RKO (cell line): ENCODE results near the gene KAT6B.
"Not testable (repeated sequence)": the region's sequence is repeated elsewhere in the genome, so short reads cannot be mapped to it uniquely, and the experiment has no call there.

Source experiments
- DNase-seq: peaks from one replicate; pipeline ENCODE4 v3.0.0-alpha.2; 2016; ENCODE audit warnings: low spot score

KAT6B gene

DNA sequence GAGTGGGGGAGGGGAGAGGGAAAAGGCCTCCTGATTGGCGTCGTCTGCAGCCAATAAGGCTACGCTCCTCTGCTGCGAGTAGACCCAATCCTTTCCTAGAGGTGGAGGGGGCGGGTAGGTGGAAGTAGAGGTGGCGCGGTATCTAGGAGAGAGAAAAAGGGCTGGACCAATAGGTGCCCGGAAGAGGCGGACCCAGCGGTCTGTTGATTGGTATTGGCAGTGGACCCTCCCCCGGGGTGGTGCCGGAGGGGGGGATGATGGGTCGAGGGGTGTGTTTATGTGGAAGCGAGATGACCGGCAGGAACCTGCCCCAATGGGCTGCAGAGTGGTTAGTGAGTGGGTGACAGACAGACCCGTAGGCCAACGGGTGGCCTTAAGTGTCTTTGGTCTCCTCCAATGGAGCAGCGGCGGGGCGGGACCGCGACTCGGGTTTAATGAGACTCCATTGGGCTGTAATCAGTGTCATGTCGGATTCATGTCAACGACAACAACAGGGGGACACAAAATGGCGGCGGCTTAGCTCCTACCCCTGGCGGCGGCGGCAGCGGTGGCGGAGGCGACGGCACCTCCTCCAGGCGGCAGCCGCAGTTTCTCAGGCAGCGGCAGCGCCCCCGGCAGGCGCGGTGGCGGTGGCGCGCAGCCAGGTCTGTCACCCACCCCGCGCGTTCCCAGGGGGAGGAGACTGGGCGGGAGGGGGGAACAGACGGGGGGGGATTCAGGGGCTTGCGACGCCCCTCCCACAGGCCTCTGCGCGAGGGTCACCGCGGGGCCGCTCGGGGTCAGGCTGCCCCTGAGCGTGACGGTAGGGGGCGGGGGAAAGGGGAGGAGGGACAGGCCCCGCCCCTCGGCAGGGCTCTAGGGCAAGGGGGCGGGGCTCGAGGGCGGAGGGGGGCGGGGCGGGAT lies at the start of gene KAT6B:
Gene KAT6B (plus strand): TSS at position 459 of the 903 bp plus-strand sequence. CDS start 16,258 bp downstream, outside the sequence.
- peak; percentile 100 for DNase-seq

DNA sequence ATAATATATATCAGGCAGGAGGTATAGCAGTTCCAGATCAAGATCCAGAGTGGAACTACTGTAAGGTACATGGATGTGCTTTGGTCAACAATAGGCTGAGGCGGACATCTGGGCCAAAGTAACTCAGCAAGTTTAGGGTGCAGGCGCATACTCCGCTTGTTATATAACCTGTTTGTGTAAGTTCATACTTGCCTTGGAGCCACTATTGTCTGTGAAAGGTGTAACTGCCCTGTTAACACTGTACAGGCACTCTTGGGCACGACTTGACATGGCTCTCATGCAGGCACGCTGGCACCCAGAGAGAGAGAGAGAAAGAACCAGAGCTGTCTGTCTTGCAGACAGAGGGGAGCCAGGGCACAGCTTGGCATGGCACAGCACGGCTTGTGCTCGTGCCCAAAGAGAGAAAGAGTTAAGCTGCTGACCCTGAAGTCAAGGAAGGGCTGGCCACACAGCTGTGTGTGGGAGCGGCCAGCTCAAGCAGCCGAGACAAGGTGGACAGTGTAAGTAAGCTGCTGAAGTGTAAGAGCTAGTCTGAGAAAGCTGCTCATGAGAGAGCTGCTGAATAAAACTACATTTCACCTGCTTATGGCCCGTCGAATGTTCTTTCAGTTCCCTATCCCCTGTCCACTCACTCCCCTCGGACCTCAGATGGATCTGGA lies 47.8 kb upstream of the KAT6B start:
- DNase-seq, result no peak

DNA sequence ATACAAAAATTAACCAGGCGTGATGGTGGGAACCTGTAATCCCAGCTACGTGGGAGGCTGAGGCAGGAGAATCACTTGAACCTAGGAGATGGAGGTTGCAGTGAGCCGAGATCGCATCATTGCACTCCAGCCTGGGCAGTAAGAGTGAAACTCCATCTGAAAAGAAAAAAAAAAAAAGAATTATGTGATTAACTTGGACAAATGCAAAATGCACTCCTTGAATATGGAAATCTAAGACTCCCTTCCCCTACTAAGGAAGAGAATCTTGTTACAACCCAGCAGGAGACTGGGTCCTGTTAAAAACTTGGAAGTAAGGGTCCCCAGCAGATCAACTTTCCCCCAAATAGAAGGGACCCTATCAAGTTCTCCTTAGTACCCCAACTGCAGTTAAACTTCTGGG lies 44.5 kb upstream of the KAT6B start:
- not testable (repeated sequence) for DNase-seq

DNA sequence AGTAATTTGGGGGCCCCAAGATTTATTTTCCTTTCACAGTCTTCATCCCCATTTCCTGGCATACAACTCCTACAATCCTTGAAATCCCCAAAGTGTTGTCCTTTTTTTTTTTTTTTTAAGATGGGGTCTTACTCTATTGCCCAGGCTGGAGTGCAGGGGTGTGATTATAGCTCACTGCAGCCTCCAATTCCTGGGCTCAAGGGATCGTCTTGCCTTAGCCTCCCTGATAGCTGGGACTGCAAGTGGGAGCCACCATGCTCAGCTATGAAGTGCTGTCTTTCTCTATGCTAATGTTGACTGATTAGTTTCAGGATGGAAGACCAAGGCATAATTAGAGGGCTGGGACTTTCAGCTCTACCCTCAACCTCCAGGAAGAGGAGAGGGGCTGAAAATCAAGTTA lies 41.9 kb upstream of the KAT6B start:
- DNase-seq, result no peak

DNA sequence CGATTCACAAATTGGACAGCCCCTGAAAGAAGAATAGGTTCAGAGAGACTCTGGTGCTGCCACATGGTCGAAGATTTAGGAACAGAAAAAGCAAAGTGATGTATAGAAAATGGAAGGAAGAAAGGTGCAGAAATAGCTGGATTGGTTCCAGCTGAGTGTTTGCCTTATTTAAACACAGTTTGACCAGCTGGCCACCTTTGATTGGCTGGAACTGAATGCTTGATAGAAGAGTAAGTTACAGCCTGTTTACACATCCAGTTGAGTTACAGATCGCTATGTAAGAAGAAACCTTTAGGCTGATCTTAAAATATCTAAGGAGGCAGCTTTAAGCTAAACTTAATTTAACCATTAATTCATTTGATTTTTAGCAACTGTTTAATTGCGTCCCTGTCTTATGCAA lies 40.3 kb upstream of the KAT6B start:
- no peak for DNase-seq

DNA sequence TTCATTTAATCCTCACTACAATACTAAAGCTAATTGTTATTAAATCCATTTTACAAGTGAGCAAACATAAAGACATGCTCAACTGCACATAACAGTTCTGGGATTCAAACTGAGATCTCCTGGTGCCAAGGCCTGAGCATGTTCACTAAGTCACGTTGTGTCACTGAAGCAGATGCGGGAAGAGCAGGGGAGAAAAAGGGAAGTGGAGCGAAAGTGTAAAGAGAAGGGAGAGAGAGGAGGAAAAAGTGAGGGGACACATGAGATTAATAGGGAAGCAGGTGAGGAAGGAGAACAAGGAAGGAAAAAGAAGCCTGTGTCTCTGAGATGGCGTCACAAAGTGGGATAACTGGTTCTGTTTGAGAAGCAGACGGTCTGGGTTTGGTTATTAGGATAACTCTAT lies 38.9 kb upstream of the KAT6B start:
- no peak for DNase-seq

DNA sequence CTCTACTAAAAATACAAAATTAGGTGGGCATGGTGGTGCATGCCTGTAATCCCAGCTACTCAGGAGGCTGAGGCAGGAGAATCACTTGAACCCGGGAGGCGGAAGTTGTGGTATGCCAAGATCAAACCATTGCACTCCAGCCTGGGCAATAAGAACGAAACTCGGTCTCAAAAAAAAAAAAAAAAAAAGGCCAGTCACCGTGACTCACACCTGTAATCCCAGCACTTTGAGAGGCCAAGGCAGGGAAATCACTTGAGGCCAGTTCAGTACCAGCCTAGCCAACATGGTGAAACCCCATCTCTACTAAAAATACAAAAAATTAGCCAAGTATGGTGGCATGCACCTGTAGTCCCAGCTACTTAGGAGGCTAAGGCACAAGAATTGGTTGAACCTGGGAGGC lies 34.4 kb upstream of the KAT6B start:
- not testable (repeated sequence) for DNase-seq

DNA sequence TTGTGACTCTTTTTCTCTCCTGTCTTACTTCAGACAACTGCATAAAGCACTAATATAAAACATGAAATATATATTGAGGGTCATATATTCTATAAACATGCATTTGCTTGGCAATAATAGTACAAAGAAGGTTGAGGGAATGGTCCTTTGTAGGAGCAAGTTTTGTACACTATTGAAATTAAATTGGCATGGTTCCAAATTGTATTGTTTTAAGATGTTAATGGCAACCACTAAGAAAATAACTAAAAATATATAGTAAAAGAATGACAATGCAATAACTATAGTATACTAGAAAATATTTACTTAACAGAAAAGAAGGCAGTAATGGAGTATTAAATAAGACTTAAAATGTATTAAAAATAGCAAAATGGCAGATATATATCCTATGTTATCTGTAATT lies 33.7 kb upstream of the KAT6B start:
- DNase-seq, result no peak

DNA sequence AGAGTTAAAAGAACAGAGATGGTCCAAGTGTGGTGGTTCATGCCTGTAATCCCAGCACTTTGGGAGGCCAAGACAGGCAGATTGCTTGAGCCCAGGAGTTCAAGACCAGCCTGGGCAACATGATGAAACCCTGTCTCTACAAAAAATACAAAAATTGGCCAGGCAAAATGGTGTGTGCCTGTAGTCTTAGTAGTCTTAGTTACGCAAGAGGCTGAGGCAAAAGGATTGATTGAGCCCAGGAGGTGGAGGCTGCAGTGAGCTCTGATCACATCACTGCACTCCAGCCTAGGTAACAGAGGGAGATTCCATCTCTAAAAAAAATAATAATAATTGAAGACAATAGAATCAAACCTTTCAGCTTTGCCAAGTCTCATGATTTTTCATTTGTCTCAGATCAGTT lies 33.2 kb upstream of the KAT6B start:
- not testable (repeated sequence) for DNase-seq

DNA sequence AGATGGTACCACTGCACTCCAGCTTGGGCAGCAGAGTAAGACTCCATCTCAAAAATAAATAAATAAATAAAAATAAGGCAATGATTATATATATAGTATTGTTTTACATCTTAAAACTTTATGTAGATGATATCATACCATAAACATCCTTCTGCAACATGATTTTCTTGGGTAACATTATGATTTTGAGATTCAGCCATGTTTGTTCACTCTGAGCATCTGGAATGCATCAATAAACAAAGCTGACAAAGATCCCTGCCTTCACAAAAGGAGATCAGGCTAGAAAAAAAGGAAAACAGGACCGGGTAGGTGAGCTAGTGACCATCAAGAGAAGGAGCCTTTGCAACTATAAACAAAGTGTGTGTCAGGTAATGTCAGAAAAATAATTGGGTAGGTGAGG lies 31.9 kb upstream of the KAT6B start:
- no peak for DNase-seq

DNA sequence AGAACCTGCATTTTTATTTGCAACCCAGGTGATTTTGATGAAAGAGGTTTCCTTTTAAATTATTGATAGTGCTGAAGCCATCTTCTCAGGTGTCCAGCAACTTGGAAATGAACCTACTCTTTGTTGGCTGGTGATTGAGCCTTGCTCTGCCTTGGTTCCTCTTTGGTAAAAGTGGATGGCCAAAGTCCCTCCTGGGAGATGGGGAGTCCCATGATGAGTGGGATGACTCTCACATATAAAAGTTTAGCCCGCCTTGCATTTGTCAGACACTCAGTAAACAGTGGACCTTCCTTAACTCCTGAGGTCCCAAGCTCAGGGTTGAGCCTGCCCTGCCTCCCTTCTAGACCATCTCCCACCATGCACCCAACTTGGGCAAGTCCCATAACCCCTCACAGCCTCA lies 28.9 kb upstream of the KAT6B start:
- DNase-seq, result no peak

DNA sequence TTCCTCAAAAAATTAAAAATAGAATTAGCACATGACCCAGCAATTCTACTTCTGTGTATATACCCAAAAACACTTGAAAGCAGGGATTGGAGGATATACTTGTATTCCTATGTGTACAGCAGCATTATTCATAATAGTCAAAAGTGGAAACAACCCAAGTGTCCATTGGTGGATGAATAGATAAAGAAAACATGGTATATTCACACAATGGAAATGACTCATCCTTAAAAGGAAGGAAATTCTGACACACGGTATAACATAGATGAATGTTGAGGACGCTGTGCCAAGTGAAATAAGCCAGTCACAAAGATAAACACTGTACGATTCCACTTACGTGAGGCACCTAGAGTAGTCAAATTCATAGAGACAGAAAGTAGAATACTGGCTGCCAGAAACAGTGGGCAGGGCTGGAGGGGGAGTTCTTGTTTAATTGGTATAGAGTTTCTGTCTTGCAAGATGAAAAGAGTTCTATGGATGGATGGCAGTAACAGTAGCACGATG lies 26.6 kb upstream of the KAT6B start:
- DNase-seq, result peak; percentile 86

DNA sequence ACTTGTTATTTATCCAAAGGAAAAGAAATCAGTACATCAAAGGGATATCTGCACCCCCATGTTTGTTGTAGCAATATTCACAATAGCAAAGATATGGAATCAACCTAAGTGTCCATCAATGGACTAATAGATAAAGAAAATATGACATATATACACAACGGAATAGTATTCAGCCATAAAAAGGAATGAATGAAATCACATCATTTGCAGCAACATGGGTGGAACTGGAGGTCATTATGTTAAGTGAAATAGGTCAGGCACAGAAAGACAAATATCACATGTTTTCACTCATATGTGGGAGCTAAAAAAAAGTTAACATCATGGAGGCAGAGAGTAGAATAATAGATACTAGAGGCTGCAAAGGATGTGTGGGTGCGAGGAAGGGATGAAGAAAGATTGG lies 25.0 kb upstream of the KAT6B start:
- DNase-seq, result no peak

DNA sequence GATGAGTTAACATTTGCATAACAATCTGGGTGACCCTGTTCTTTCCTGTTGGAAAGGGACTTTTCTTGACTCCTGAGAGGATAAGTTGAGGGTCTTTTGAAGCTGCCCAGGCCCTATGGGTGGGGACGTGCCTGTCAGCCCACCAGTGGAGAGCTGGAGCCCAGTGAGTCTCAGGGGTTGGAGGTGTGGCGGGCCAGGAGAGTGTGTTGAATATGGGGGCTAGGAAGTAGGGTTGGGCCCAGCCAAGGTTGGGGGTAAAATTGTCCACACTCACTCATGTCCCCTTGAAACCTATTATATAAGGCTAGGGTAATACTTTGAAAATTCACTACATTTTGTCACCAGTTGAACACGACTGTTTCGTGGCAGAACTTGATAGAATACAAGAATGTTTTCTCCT lies 17.9 kb upstream of the KAT6B start:
- no peak for DNase-seq

DNA sequence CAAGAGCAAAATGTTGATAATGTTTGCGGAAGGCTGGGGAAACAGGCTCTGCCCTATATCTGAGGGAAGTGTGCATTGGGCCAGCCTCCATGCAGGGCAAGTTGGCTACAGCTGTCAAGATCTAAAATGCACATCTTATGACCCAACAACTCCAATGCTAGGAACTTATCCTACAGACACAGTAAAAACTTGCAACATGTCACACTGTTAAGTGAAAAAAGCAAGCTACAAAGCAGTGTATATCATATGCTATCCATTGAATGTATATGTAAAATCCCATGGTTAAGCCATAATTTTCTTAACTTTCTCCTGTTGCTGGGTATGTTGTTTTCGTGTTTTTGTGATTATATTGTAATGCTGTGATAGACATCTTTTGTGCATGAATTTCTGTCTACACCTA lies 16.3 kb upstream of the KAT6B start:
- no peak for DNase-seq

DNA sequence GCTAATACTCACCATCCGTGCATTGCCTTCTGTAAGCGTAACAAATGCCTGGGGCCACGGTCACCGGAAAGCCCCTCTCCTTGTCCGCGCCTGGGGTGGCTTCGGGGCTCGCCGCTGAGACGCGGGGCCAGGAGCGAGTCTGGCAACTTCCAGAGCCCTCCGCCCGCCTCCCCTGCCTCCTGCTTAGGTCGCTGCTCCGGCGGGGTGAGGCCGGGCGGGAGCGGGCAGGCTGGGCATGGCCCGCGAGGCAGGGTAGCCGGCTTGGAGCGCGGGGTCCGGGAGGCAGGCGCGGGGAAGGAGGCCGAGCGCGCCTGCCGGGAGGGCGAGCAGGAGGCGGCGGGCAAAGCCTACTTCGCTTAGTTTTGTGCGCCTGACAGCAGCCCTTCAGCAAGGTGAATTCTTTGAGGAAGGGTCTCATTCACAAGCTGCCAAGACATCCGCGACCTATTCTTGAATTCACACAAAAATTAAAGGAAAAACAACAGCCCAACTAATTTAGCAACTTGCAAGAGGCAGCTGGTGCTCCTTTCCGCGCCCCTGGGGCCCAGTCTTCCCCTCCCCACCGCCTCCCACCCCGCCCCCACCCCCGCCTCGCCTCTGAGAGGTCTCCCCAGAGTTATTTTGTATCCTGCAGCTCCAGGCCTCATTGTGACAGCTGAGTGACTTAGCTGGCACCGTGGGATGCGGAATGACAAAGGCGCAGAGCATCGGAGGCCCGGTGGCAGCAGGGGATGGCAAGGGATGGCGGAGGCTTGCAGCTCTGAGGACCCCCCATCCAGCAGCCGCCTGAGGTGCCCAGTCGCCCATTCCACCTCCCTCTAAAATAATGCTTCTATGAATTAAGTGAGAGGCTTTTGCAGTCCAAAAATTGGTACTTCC lies 12.8 kb upstream of the KAT6B start:
- DNase-seq, result no peak

DNA sequence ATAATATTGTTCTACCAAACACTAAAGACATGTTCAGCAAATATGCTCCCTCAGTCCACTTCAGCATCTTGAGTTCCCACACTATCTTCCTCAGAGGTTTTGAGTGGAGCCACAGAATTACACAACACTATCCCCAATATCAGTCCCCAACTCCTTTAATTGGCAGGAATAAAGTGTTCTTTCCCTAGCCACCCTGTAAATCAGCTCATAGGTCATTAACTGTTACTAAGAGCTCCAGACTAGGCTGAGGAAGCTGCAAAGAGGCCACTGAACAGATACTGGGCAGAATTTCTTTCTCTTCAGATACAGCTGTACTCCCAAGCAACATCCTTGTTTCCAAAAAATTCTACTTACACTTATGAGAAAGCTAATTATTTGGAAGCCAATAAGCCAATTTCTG lies 11.6 kb upstream of the KAT6B start:
- no peak for DNase-seq

DNA sequence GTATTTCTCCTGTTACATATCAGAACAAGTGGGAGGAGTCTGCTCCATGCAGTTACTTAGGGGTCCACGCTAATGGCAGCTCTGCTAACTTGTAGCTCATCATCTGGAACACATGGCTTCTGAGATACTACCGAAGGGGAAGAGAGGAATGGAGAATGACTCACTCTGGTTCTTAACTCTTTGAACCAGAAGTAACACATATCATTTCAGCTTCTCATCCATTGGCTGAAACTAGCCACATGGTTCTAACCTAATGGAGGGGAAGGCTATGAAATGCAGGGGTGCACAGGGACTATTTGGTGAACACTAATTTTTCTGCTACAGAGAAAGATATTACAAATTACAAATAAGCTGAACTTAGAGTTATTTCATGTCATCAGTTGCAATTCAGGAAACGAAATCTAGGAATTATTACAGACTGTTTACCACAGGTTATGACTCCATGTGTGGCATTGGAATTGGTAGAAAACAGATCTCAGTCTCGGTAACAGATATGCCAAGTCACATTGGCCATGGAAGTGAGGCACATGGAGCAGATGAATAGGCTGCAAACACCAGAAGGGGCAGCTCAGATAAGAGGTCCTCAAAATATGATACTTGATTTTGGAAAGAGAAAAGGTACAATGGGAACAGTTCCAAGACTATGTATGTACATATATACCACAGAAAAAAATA lies 9.4 kb upstream of the KAT6B start:
- no peak for DNase-seq

DNA sequence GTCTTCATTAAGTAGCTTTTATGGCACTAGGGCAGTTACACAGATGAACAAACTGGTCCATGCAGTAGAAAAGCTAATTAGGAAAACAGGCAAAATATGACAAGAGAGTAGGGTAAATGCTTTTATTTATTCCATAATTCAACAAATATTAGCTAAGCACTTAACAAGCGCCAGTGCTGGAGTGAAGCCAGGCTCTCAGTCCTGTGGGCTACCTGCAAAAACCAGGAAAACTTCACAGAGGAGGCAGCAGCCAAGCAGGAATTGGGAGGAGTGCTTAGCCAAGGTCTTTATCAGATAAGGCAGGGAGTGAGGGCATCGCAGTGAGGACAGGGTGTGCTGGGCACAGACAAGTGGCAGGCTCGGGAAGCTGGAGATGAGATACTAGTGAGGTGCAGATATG lies 4.9 kb upstream of the KAT6B start:
- no peak for DNase-seq

DNA sequence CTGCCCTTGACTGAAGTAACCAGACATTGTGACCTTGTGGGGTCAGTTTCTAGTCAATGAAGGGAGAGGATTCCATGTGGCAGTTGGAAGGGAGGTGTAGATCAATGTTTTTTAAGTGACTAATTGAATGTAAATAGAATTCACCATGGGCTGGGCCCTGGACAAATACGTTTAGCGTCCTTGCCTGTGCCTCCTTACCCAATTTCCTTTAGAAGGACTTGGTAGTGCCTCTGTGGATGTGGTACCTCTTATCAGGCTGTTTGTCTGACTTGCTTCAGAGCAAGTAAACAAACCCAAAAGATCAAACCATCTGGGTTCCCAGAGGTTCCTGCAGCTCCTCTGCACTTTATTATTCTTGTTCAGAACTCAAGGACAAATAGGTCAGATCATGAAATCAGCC lies 4.3 kb upstream of the KAT6B start:
- DNase-seq, result no peak

DNA sequence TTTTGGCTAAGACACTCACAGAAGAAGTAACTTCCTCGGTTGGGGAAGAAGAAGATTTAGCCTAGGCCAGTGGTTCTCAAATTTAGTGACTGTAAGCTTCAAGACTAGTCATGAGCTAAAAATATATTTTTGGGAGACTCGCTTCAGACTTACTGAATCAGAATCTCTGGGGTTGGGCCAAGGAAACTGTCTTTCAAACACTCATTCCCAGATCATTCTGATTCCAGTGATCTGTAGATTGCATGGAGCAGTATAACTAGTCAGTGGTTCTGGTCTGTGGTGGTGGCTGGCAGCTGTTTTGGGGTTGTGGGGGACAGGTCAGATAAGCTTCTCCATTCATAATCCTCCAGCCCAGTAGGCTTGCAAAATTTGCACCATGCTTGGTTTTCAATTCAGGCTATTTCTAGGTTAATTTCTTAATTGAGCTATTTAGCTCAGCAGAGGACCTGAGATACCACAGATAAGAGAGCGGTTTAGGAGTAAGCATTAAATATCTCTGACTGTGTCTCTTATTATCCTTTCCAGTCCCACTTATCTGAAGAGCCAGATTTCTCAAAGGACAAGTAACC lies 3.8 kb upstream of the KAT6B start:
- DNase-seq, result peak; percentile 67
